HCT116 (cell line): ENCODE measurements around the gene ERBB4. TPM values are rescaled to one million over a fixed set of nuclear protein-coding genes. Genes with fewer than 3 reads are reported as not detected.

Source experiments
- ATAC-seq: fragments of 200-7000 bp; cut with Tn5 transposase; 2 replicates; pipeline ENCODE4 v1.9.1; 2020; ENCODE audit warnings: mild to moderate bottlenecking, moderate library complexity
- BruUV-seq: library from RNA; stranded (reverse); fragments of 400-500 nt; replicated peaks from 2 replicates; lab custom pipeline; 2021; lab: Mats Ljungman, UMichigan
- CTCF ChIA-PET: fragments of 300-600 bp; sonication (Branson Sonifier 250); formaldehyde crosslinking; loops from one replicate; lab custom pipeline; 2021; ENCODE audit warnings: antibody characterized with exemption; lab: Charles Lee
- POLR2A ChIA-PET: fragments of 300-600, 350-600 bp; sonication (Branson Sonifier 250); formaldehyde crosslinking; loops from one replicate; lab custom pipeline; 2021; ENCODE audit warnings: antibody characterized with exemption; lab: Charles Lee
- RAD21 ChIA-PET, 2 experiments: fragments of 300-600 bp; sonication (Branson Sonifier 250); formaldehyde crosslinking; loops; one replicate each; lab custom pipeline; 2023; ENCODE audit warnings: low total read pairs in 2 of 2; ENCODE audit not compliant: uncharacterized antibody in 2 of 2, unreplicated experiment in 2 of 2, low non-redundant PET in 1 of 2; lab: Charles Lee
- DNase-seq: peaks from one replicate; pipeline ENCODE4 v3.0.0-alpha.2; 2010; ENCODE audit warnings: low read depth, low spot score
- H2AFZ ChIP-seq: fragments of 200-600 bp; shearing (Covaris generic), sonication (generic); 2 replicates; pipeline ENCODE4 v1.6.1; 2017; ENCODE audit warnings: low read depth, mixed run types, mixed read lengths, antibody characterized with exemption, low read length; ENCODE audit not compliant: poor library complexity, severe bottlenecking
- H3K27ac ChIP-seq: 2 replicates; pipeline ENCODE4 v1.5.1; 2012; ENCODE audit warnings: low read depth, low read length
- H3K27me3 ChIP-seq: fragments of 200-600 bp; sonication (generic); 2 replicates; pipeline ENCODE4 v1.6.1; 2016; ENCODE audit warnings: mixed run types, low read length, mixed read lengths; ENCODE audit not compliant: insufficient read depth
- H3K36me3 ChIP-seq, 2 experiments: fragments of 200-500 bp in 1 of 2; fragments of 200-600 bp in 1 of 2; sonication (Bioruptor generic) in 1 of 2; sonication (generic) in 1 of 2; 2 replicates each; pipeline versions ENCODE4 v1.5.1 to v1.6.1; 2014 to 2016; ENCODE audit warnings: low read length in 2 of 2, inconsistent platforms in 1 of 2, mixed read lengths in 1 of 2, mixed run types in 1 of 2; ENCODE audit not compliant: insufficient read depth in 2 of 2, control insufficient read depth in 1 of 2
- H3K4me1 ChIP-seq, 2 experiments: fragments of 200-600 bp in 1 of 2; sonication (generic) in 1 of 2; 2 replicates each; pipeline versions ENCODE4 v1.5.1 to v1.6.1; 2012 to 2017; ENCODE audit warnings: low read length in 2 of 2, inconsistent platforms in 1 of 2, mild to moderate bottlenecking in 1 of 2, mixed read lengths in 1 of 2, mixed run types in 1 of 2, moderate library complexity in 1 of 2; ENCODE audit not compliant: insufficient read depth in 2 of 2, control insufficient read depth in 1 of 2
- H3K4me2 ChIP-seq: fragments of 200-600 bp; sonication (generic); 2 replicates; pipeline ENCODE4 v1.6.1; 2017; ENCODE audit warnings: mixed run types, low read length, mixed read lengths
- H3K4me3 ChIP-seq, 2 experiments: fragments of 200-600 bp in 1 of 2; sonication (generic) in 1 of 2; replicated peaks in 1 of 2; 2 replicates each; pipeline ENCODE4 v1.5.1; 2011 to 2016; ENCODE audit warnings: low read length in 2 of 2, control low read depth in 1 of 2, low read depth in 1 of 2, mild to moderate bottlenecking in 1 of 2, mixed read lengths in 1 of 2, mixed run types in 1 of 2
- H3K79me2 ChIP-seq: fragments of 200-600 bp; sonication (generic); 2 replicates; pipeline ENCODE4 v1.6.1; 2017; ENCODE audit warnings: mild to moderate bottlenecking, mixed run types, low read length, moderate library complexity, mixed read lengths; ENCODE audit not compliant: insufficient read depth
- H3K9ac ChIP-seq: fragments of 200-600 bp; sonication (generic); 2 replicates; pipeline ENCODE4 v1.6.1; 2016; ENCODE audit warnings: low read length, mixed read lengths
- H3K9me2 ChIP-seq: fragments of 200-600 bp; sonication (generic), shearing (Covaris generic); 2 replicates; pipeline ENCODE4 v1.6.1; 2017; ENCODE audit warnings: mixed run types, mild to moderate bottlenecking, moderate library complexity; ENCODE audit not compliant: insufficient read depth
- H3K9me3 ChIP-seq, 2 experiments: fragments of 200-500 bp in 1 of 2; fragments of 200-600 bp in 1 of 2; sonication (Bioruptor generic) in 1 of 2; sonication (generic) in 1 of 2; 2 replicates each; pipeline ENCODE4 v1.6.1; 2014 to 2017; ENCODE audit warnings: low read length in 2 of 2, mixed read lengths in 2 of 2, inconsistent platforms in 1 of 2, low read depth in 1 of 2, mild to moderate bottlenecking in 1 of 2, mixed run types in 1 of 2, moderate library complexity in 1 of 2; ENCODE audit not compliant: control insufficient read depth in 1 of 2, insufficient read depth in 1 of 2
- H4K20me1 ChIP-seq: fragments of 200-600 bp; sonication (generic), shearing (Covaris generic); 2 replicates; pipeline ENCODE4 v1.6.1; 2017; ENCODE audit warnings: mixed run types, mild to moderate bottlenecking, moderate library complexity; ENCODE audit not compliant: insufficient read depth
- ATF3 ChIP-seq: IDR thresholded peaks from 2 replicates; pipeline ENCODE4 v1.6.1; 2012
- CBX3 ChIP-seq: IDR thresholded peaks from 2 replicates; pipeline ENCODE4 v1.6.1; 2012; ENCODE audit warnings: low read depth
- CTCF ChIP-seq, 3 experiments: fragments of 200-600 bp in 1 of 3; sonication (generic) in 1 of 3; IDR thresholded peaks in 2 of 3; conservative IDR thresholded peaks in 1 of 3; 2 replicates each; pipeline ENCODE4 v1.5.1; 2012 to 2017; ENCODE audit warnings: low read depth in 2 of 3, low read length in 2 of 3, antibody characterized with exemption in 1 of 3, borderline replicate concordance in 1 of 3, control low read depth in 1 of 3, mild to moderate bottlenecking in 1 of 3, mixed read lengths in 1 of 3, mixed run types in 1 of 3, moderate library complexity in 1 of 3; ENCODE audit not compliant: insufficient read depth in 1 of 3
- EGR1 ChIP-seq: IDR thresholded peaks from 2 replicates; pipeline ENCODE4 v1.6.1; 2012; ENCODE audit warnings: low read depth
- EZH2 ChIP-seq: fragments of 200-600 bp; sonication (generic); IDR thresholded peaks from 2 replicates; pipeline ENCODE4 v1.6.1; 2017; ENCODE audit warnings: antibody characterized with exemption, mixed run types
- EZH2phosphoT487 ChIP-seq: fragments of 200-600 bp; IDR thresholded peaks from 2 replicates; pipeline ENCODE4 v1.6.1; 2018; ENCODE audit warnings: antibody characterized with exemption, borderline replicate concordance
- JUND ChIP-seq: IDR thresholded peaks from 2 replicates; pipeline ENCODE4 v1.6.1; 2012
- POLR2A ChIP-seq: IDR thresholded peaks from 2 replicates; pipeline ENCODE4 v1.7.0; 2011; ENCODE audit warnings: borderline replicate concordance; ENCODE audit not compliant: insufficient read depth, insufficient read length; ENCODE audit errors: extremely low read depth
- RAD21 ChIP-seq: IDR thresholded peaks from 2 replicates; pipeline ENCODE4 v1.6.1; 2012; ENCODE audit warnings: low read depth, mild to moderate bottlenecking
- SIN3A ChIP-seq: IDR thresholded peaks from 2 replicates; pipeline ENCODE4 v1.6.1; 2012; ENCODE audit warnings: low read depth
- SP1 ChIP-seq: IDR thresholded peaks from 2 replicates; pipeline ENCODE4 v1.6.1; 2012; ENCODE audit warnings: low read depth
- SRF ChIP-seq: IDR thresholded peaks from 2 replicates; pipeline ENCODE4 v1.6.1; 2012; ENCODE audit warnings: low read depth
- TCF7L2 ChIP-seq: IDR thresholded peaks from 2 replicates; pipeline ENCODE4 v1.7.0; 2011; ENCODE audit warnings: borderline replicate concordance, inconsistent platforms; ENCODE audit not compliant: insufficient read depth, insufficient read length; ENCODE audit errors: extremely low read depth
- ZFX ChIP-seq: fragments of 450-650 bp; IDR thresholded peaks from 2 replicates; pipeline ENCODE4 v1.6.1; 2017
- ZNF274 ChIP-seq: fragments of 200-500 bp; sonication (Bioruptor generic); IDR thresholded peaks from 2 replicates; pipeline ENCODE4 v1.6.1; 2014; ENCODE audit warnings: mild to moderate bottlenecking, low read depth, low read length, inconsistent platforms
- intact Hi-C: fragments of 100-400 bp; cut with micrococcal nuclease; formaldehyde crosslinking; loops from 2 replicates; pipeline ENCODE4 v1.10.0; 2022
- total RNA-seq: library from RNA; stranded (reverse); gene quantifications from one replicate; pipeline ENCODE4 v1.2.1, GENCODE V29; 2021; ENCODE audit not compliant: unreplicated experiment

The ERBB4 gene
- total RNA-seq, 1 experiment from 2014 or later: 0.10 TPM

GRCh38 chr2:212135739-212136138, 402.9 kb downstream of the ERBB4 start:
- Histone ChIP-seq H3K4me1 (no peaks in the 10 kb centered on the region), H3K9me2 (no peaks in the 10 kb centered on the region), H3K27ac (no peak overlapping the region), H3K9me3 (no peaks in the 10 kb centered on the region), H3K4me2 (no peak overlapping the region), H3K9ac (no peak overlapping the region), H3K4me3 (no peak overlapping the region), H3K79me2 (no peaks in the 10 kb centered on the region), H4K20me1 (no peaks in the 10 kb centered on the region), H2AFZ (no peak overlapping the region), H3K27me3 (no peaks in the 10 kb centered on the region), H3K36me3 (no peaks in the 10 kb centered on the region)
- ChIA-PET CTCF (no interaction called here), POLR2A (no interaction called here), RAD21 (no interaction called here)
- no TSS peak for BruUV-seq
- intact Hi-C loops: no loop called here
- DNase-seq: no peak
- TF ChIP-seq SP1 (no peak), TCF7L2 (no peak), ZNF274 (no peak), EZH2 (no peak), JUND (no peak), EZH2phosphoT487 (no peak), SIN3A (no peak), EGR1 (no peak), ZFX (no peak), CBX3 (no peak), RAD21 (no peak), ATF3 (no peak)
- ATAC-seq: no peak

GRCh38 chr2:212133337-212133736, 405.3 kb downstream of the ERBB4 start:
- DNase-seq (no peak), ATAC-seq (no peak)
- no peaks in the 10 kb centered on the region for H3K27me3 ChIP-seq
- H2AFZ ChIP-seq: no peak overlapping the region
- no peak overlapping the region for H3K4me3 ChIP-seq
- TF ChIP-seq POLR2A (no peak), SRF (no peak), TCF7L2 (no peak), ATF3 (no peak), ZNF274 (no peak), SIN3A (no peak), CTCF (IDR thresholded peaks at IDR 0.05 in 2 of 3, conservative IDR thresholded peaks at IDR 0.05 in 1 of 3; ENCODE audit: borderline replicate concordance in 1 of 3, insufficient read depth in 1 of 3, low read depth in 2 of 3, low read length in 2 of 3) (no peak), JUND (no peak), EGR1 (no peak), EZH2phosphoT487 (no peak), SP1 (no peak), ZFX (no peak)
- ChIA-PET RAD21 (no interaction called here), POLR2A (no interaction called here), CTCF (no interaction called here)
- no peaks in the 10 kb centered on the region for H4K20me1 ChIP-seq
- H3K9ac ChIP-seq: no peak overlapping the region
- intact Hi-C loops: no loop called here
- no peak overlapping the region for H3K27ac ChIP-seq
- no peaks in the 10 kb centered on the region for H3K9me2 ChIP-seq
- no peak overlapping the region for H3K4me2 ChIP-seq
- no peaks in the 10 kb centered on the region for H3K79me2 ChIP-seq
- H3K36me3 ChIP-seq: no peaks in the 10 kb centered on the region
- no TSS peak for BruUV-seq
- H3K9me3 ChIP-seq: no peaks in the 10 kb centered on the region
- no peaks in the 10 kb centered on the region for H3K4me1 ChIP-seq
